H1 (cell line): Measurements from ENCODE around the gene MAPK4. TPM values are rescaled to one million over a fixed set of nuclear protein-coding genes. Genes with fewer than 3 reads are reported as not detected.

ENCODE experiments used
- CTCF ChIA-PET: fragments of 300-600 bp; sonication (Branson Sonifier 250); formaldehyde crosslinking; loops from one replicate; lab custom pipeline; 2021; ENCODE audit not compliant: partially characterized antibody; lab: Charles Lee
- POLR2A ChIA-PET: fragments of 300-600 bp; sonication (Branson Sonifier 250); formaldehyde crosslinking; loops from one replicate; lab custom pipeline; 2021; ENCODE audit warnings: inconsistent platforms; ENCODE audit not compliant: partially characterized antibody; lab: Charles Lee
- DNase-seq, 2 experiments: peaks; one replicate each; pipeline versions ENCODE4 v3.0.0 to v3.0.0-alpha.2; 2010 to 2022; ENCODE audit warnings: low spot score in 2 of 2, low read depth in 1 of 2, mixed read lengths in 1 of 2
- FAIRE-seq: peaks from 2 replicates; lab custom pipeline; 2011; peaks lifted over from hg19 to GRCh38; lab: Jason Lieb, UNC
- H2AFZ ChIP-seq: 2 replicates; pipeline ENCODE4 v1.8.1; 2012; ENCODE audit warnings: low read length, inconsistent platforms
- H2AK5ac ChIP-seq: 2 replicates; pipeline ENCODE4 v1.6.1; 2013; ENCODE audit warnings: low read depth, low read length
- H2BK120ac ChIP-seq: replicated peaks from 2 replicates; pipeline ENCODE3; 2013; ENCODE audit warnings: low read depth, low read length, inconsistent platforms
- H2BK12ac ChIP-seq: 2 replicates; pipeline ENCODE4 v1.6.1; 2013; ENCODE audit warnings: low read depth, low read length
- H2BK15ac ChIP-seq: 2 replicates; pipeline ENCODE4 v1.6.1; 2013; ENCODE audit warnings: low read length
- H2BK20ac ChIP-seq: 2 replicates; pipeline ENCODE4 v1.6.1; 2013; ENCODE audit warnings: low read length
- H2BK5ac ChIP-seq: 2 replicates; pipeline ENCODE4 v1.6.1; 2013; ENCODE audit warnings: low read depth, low read length
- H3K14ac ChIP-seq: 2 replicates; pipeline ENCODE4 v1.6.1; 2013; ENCODE audit warnings: inconsistent platforms; ENCODE audit not compliant: insufficient read length
- H3K18ac ChIP-seq: 2 replicates; pipeline ENCODE4 v1.6.1; 2013; ENCODE audit warnings: low read length; ENCODE audit errors: extremely low read depth
- H3K23ac ChIP-seq: 2 replicates; pipeline ENCODE4 v1.6.1; 2013; ENCODE audit warnings: inconsistent platforms; ENCODE audit not compliant: insufficient read length
- H3K23me2 ChIP-seq: 2 replicates; pipeline ENCODE4 v1.6.1; 2013; ENCODE audit warnings: low read depth, low read length
- H3K27ac ChIP-seq: 2 replicates; pipeline ENCODE4 v1.6.1; 2011; ENCODE audit warnings: low read depth, low read length, inconsistent platforms
- H3K27me3 ChIP-seq, 4 experiments: replicated peaks in 1 of 4; 1 replicate in 1 of 4; 2 replicates in 3 of 4; pipeline versions ENCODE4 v1.6.1 to v1.8.1; 2011 to 2013; ENCODE audit warnings: low read length in 3 of 4, mild to moderate bottlenecking in 3 of 4, inconsistent platforms in 2 of 4, mixed read lengths in 2 of 4, moderate library complexity in 1 of 4; ENCODE audit not compliant: control insufficient read depth in 3 of 4, insufficient read depth in 3 of 4; ENCODE audit errors: extremely low read depth in 1 of 4
- H3K36me3 ChIP-seq, 4 experiments: 2 replicates each; pipeline versions ENCODE4 v1.6.1 to v1.8.1; 2011 to 2013; ENCODE audit warnings: mild to moderate bottlenecking in 4 of 4, low read length in 3 of 4, moderate library complexity in 2 of 4, control low read depth in 1 of 4, inconsistent platforms in 1 of 4; ENCODE audit not compliant: insufficient read depth in 4 of 4, control insufficient read depth in 2 of 4
- H3K4ac ChIP-seq: replicated peaks from 2 replicates; pipeline ENCODE3; 2013; ENCODE audit warnings: low read length, low read depth, mixed read lengths, inconsistent platforms; ENCODE audit not compliant: insufficient read length
- H3K4me1 ChIP-seq, 4 experiments: replicated peaks in 1 of 4; 1 replicate in 1 of 4; 2 replicates in 3 of 4; pipeline versions ENCODE4 v1.6.1 to v1.8.1; 2011 to 2013; ENCODE audit warnings: low read length in 3 of 4, inconsistent platforms in 2 of 4, mixed read lengths in 1 of 4; ENCODE audit not compliant: insufficient read depth in 4 of 4, control insufficient read depth in 3 of 4
- H3K4me2 ChIP-seq, 2 experiments: 2 replicates each; pipeline versions ENCODE4 v1.6.1 to v1.8.1; 2011 to 2013; ENCODE audit warnings: low read depth in 2 of 2, low read length in 2 of 2, control low read depth in 1 of 2, inconsistent platforms in 1 of 2, mild to moderate bottlenecking in 1 of 2; ENCODE audit not compliant: insufficient read depth in 1 of 2
- H3K4me3 ChIP-seq, 4 experiments: fragments of 200-600, 300-600 bp in 1 of 4; sonication (generic), shearing (Covaris generic), sonication (Bioruptor Twin) in 1 of 4; 2 replicates each; pipeline versions ENCODE4 v1.5.1 to v1.8.1; 2011 to 2016; ENCODE audit warnings: low read length in 4 of 4, low read depth in 3 of 4, control low read depth in 2 of 4, inconsistent platforms in 2 of 4, mild to moderate bottlenecking in 2 of 4, mixed read lengths in 1 of 4, moderate library complexity in 1 of 4; ENCODE audit not compliant: insufficient read depth in 2 of 4; ENCODE audit errors: extremely low read depth in 1 of 4
- H3K56ac ChIP-seq: replicated peaks from 2 replicates; pipeline ENCODE3; 2013; ENCODE audit warnings: low read depth, mild to moderate bottlenecking, mixed read lengths, low read length, inconsistent platforms; ENCODE audit not compliant: insufficient read length
- H3K79me1 ChIP-seq: 2 replicates; pipeline ENCODE4 v1.6.1; 2013; ENCODE audit warnings: low read depth, low read length, control low read depth
- H3K79me2 ChIP-seq, 2 experiments: 2 replicates each; pipeline versions ENCODE4 v1.6.1 to v1.8.1; 2012 to 2013; ENCODE audit warnings: low read length in 2 of 2, mild to moderate bottlenecking in 2 of 2, inconsistent platforms in 1 of 2; ENCODE audit not compliant: insufficient read depth in 2 of 2, control insufficient read depth in 1 of 2
- H3K9ac ChIP-seq, 4 experiments: replicated peaks in 1 of 4; 1 replicate in 1 of 4; 2 replicates in 3 of 4; pipeline versions ENCODE4 v1.6.1 to v1.8.1; 2011 to 2013; ENCODE audit warnings: low read depth in 3 of 4, low read length in 3 of 4, control low read depth in 2 of 4, mild to moderate bottlenecking in 2 of 4, moderate library complexity in 2 of 4, inconsistent platforms in 1 of 4; ENCODE audit errors: extremely low read depth in 1 of 4
- H3K9me3 ChIP-seq, 2 experiments: 2 replicates each; pipeline versions ENCODE4 v1.6.1 to v1.8.1; 2012 to 2013; ENCODE audit warnings: mild to moderate bottlenecking in 2 of 2, moderate library complexity in 2 of 2, control low read depth in 1 of 2, inconsistent platforms in 1 of 2, low read depth in 1 of 2, low read length in 1 of 2, mixed read lengths in 1 of 2; ENCODE audit not compliant: insufficient read depth in 2 of 2
- H4K20me1 ChIP-seq, 2 experiments: replicated peaks in 1 of 2; 2 replicates each; pipeline versions ENCODE3 to v1.8.1; 2011 to 2013; ENCODE audit warnings: inconsistent platforms in 2 of 2, low read length in 2 of 2, mild to moderate bottlenecking in 1 of 2; ENCODE audit not compliant: insufficient read depth in 2 of 2, control insufficient read depth in 1 of 2
- H4K5ac ChIP-seq: 2 replicates; pipeline ENCODE4 v1.6.1; 2013; ENCODE audit warnings: low read length, low read depth, mixed read lengths, inconsistent platforms; ENCODE audit not compliant: insufficient read length
- H4K8ac ChIP-seq: 2 replicates; pipeline ENCODE4 v1.8.0; 2013; ENCODE audit warnings: mild to moderate bottlenecking, moderate library complexity, low read length, inconsistent platforms; ENCODE audit not compliant: insufficient read depth; ENCODE audit errors: extremely low read depth
- H4K91ac ChIP-seq: replicated peaks from 2 replicates; pipeline ENCODE3; 2013; ENCODE audit warnings: low read length, mixed read lengths, inconsistent platforms; ENCODE audit not compliant: insufficient read length
- ATF3 ChIP-seq: IDR thresholded peaks from 2 replicates; pipeline ENCODE4 v1.6.1; 2011; ENCODE audit warnings: low read depth, mild to moderate bottlenecking, low read length; ENCODE audit not compliant: insufficient read depth
- CHD2 ChIP-seq: IDR thresholded peaks from 2 replicates; pipeline ENCODE4 v1.6.1; 2012; ENCODE audit warnings: low read length, improper control_type of control experiment
- CTBP2 ChIP-seq: IDR thresholded peaks from 2 replicates; pipeline ENCODE4 v1.7.0; 2011; ENCODE audit warnings: borderline replicate concordance, mild to moderate bottlenecking, moderate library complexity, mixed read lengths, low read length; ENCODE audit not compliant: insufficient read depth, insufficient read length
- CTCF ChIP-seq, 3 experiments: IDR thresholded peaks; 1 replicate in 2 of 3; 2 replicates in 1 of 3; pipeline versions ENCODE4 v1.5.1 to v1.6.1; 2011; ENCODE audit warnings: low read length in 3 of 3, mild to moderate bottlenecking in 3 of 3, inconsistent platforms in 2 of 3, low read depth in 1 of 3, moderate library complexity in 1 of 3; ENCODE audit not compliant: insufficient read depth in 1 of 3; ENCODE audit errors: control extremely low read depth in 1 of 3
- GABPA ChIP-seq: IDR thresholded peaks from 2 replicates; pipeline ENCODE4 v1.6.1; 2011; ENCODE audit warnings: mild to moderate bottlenecking, low read length, moderate library complexity, borderline replicate concordance; ENCODE audit not compliant: insufficient read depth
- GTF2F1 ChIP-seq: IDR thresholded peaks from 2 replicates; pipeline ENCODE4 v1.6.1; 2012; ENCODE audit warnings: low read depth, low read length, improper control_type of control experiment, borderline replicate concordance
- POLR2AphosphoS5 ChIP-seq: IDR thresholded peaks from 2 replicates; pipeline ENCODE4 v1.6.1; 2011; ENCODE audit warnings: low read depth, low read length
- RNF2 ChIP-seq: fragments of 200-900, 300-1000 bp; sonication (generic); IDR thresholded peaks from 2 replicates; pipeline ENCODE4 v1.7.1; 2016; ENCODE audit warnings: borderline replicate concordance, low read depth, mild to moderate bottlenecking, antibody characterized with exemption, low read length; ENCODE audit not compliant: poor library complexity, severe bottlenecking; ENCODE audit errors: missing control alignments
- RXRA ChIP-seq: IDR thresholded peaks from 2 replicates; pipeline ENCODE4 v1.6.1; 2011; ENCODE audit warnings: low read depth, mild to moderate bottlenecking, low read length, moderate library complexity; ENCODE audit not compliant: insufficient read depth
- SP1 ChIP-seq: IDR thresholded peaks from 2 replicates; pipeline ENCODE4 v1.6.1; 2011; ENCODE audit warnings: low read depth, low read length
- SP2 ChIP-seq: IDR thresholded peaks from 2 replicates; pipeline ENCODE4 v1.6.1; 2012; ENCODE audit warnings: mild to moderate bottlenecking, low read length, inconsistent platforms
- WGBS, 2 experiments: shearing (Covaris generic) in 1 of 2; methylation state at CpG; one replicate each; pipeline versions ENCODE4 v1.1.6 to v1.1.7; 2013 to 2015; ENCODE audit warnings: low lambda C conversion rate in 2 of 2, mixed read lengths in 2 of 2, inconsistent platforms in 1 of 2, low coverage in 1 of 2, missing lambda C conversion rate in 1 of 2; ENCODE audit not compliant: insufficient replicate concordance in 2 of 2, insufficient coverage in 1 of 2, insufficient read length in 1 of 2; ENCODE audit errors: extremely low coverage in 1 of 2, missing lambda C conversion rate in 1 of 2; 5-methylcytosine and 5-hydroxymethylcytosine counted together
- polyA plus RNA-seq, 7 experiments: library from polyadenylated mRNA; depleted of rRNA in 3 of 7; stranded (reverse) in 5 of 7; unstranded in 2 of 7; fragments of >200 nt in 5 of 7; fragments of 200-250 nt in 2 of 7; gene quantifications; 1 replicate in 5 of 7; 2 replicates in 1 of 7; 4 replicates in 1 of 7; pipeline versions ENCODE4 v1.2.1 to v1.2.3, GENCODE V29; 2011 to 2013; ENCODE audit warnings: missing spikeins in 2 of 7, mixed read lengths in 2 of 7
- total RNA-seq: library from RNA; stranded (reverse); fragmentation: NEBNext Ultra II Directional; extraction: Animal tissue kit (Norgen Biotek cat#: 25700); gene quantifications from 2 replicates; pipeline ENCODE4 v1.2.1, GENCODE V29; 2021

Gene MAPK4
- total and polyA plus RNA-seq, 2 of the 8 experiments (the other 6 are each of a cell fraction or from before 2014, with no cell fraction given) = 3.2 to 3.7 TPM

GRCh38 chr18:50622320-50622719 is 62.4 kb downstream of the MAPK4 start:
- 87% methylated on average over 3 of the region's 3 CpGs; no CpG with 5 or more reads in 1 of the 2 experiments for WGBS, 2 experiments
- H3K4me2 ChIP-seq = no peak overlapping the region
- no peak overlapping the region for H4K8ac ChIP-seq
- H3K27me3 ChIP-seq = no peaks in the 10 kb centered on the region
- H3K14ac ChIP-seq = no peak overlapping the region
- no peak overlapping the region for H4K5ac ChIP-seq
- no peaks in the 10 kb centered on the region for H3K79me1 ChIP-seq
- no peaks in the 10 kb centered on the region for H3K4me1 ChIP-seq
- ChIA-PET CTCF (interaction anchor here (1.0 kb wide), 1 partner anchor 22 kb away, joined by 5 read pairs; no protein-coding TSS in a partner anchor), POLR2A (no interaction called here)
- no peak overlapping the region for H3K9ac ChIP-seq
- no peaks in the 10 kb centered on the region for H3K79me2 ChIP-seq
- H4K91ac ChIP-seq = no peak overlapping the region
- H2BK12ac ChIP-seq = no peak overlapping the region
- H3K9me3 ChIP-seq = no peaks in the 10 kb centered on the region
- H2AFZ ChIP-seq = no peak overlapping the region
- no peak overlapping the region for H2AK5ac ChIP-seq
- no peaks in the 10 kb centered on the region for H4K20me1 ChIP-seq
- H3K23me2 ChIP-seq = no peaks in the 10 kb centered on the region
- no peak overlapping the region for H2BK120ac ChIP-seq
- no peak overlapping the region for H3K23ac ChIP-seq
- H3K18ac ChIP-seq = no peak overlapping the region
- FAIRE-seq (no peak), DNase-seq (no peak)
- no peak overlapping the region for H2BK5ac ChIP-seq
- H2BK20ac ChIP-seq = no peak overlapping the region
- H3K4ac ChIP-seq = no peak overlapping the region
- no peak overlapping the region for H2BK15ac ChIP-seq
- H3K56ac ChIP-seq = no peak overlapping the region
- no peak overlapping the region for H3K4me3 ChIP-seq
- H3K27ac ChIP-seq = no peak overlapping the region
- H3K36me3 ChIP-seq = no peaks in the 10 kb centered on the region
- TF ChIP-seq CTBP2 (no peak), ATF3 (no peak), CTCF (IDR thresholded peaks at IDR 0.05; ENCODE audit: control extremely low read depth in 1 of 3, insufficient read depth in 1 of 3, low read depth in 1 of 3, low read length in 3 of 3) (no peak), CHD2 (no peak), RXRA (no peak), POLR2AphosphoS5 (no peak), SP1 (no peak), SP2 (no peak), GABPA (no peak), RNF2 (no peak), GTF2F1 (no peak)
